HG03108 (cell line): ENCODE results near the gene RAET1L.
"Not testable (repeated sequence)": the region's sequence is repeated elsewhere in the genome, so short reads cannot be mapped to it uniquely, and the experiment has no call there.

Experiments used
- ATAC-seq: cut with Tn5 transposase; IDR thresholded peaks from one replicate; pipeline ENCODE4 v1.9.1; 2021; ENCODE audit warnings: moderate library complexity; ENCODE audit not compliant: unreplicated experiment

RAET1L gene

DNA sequence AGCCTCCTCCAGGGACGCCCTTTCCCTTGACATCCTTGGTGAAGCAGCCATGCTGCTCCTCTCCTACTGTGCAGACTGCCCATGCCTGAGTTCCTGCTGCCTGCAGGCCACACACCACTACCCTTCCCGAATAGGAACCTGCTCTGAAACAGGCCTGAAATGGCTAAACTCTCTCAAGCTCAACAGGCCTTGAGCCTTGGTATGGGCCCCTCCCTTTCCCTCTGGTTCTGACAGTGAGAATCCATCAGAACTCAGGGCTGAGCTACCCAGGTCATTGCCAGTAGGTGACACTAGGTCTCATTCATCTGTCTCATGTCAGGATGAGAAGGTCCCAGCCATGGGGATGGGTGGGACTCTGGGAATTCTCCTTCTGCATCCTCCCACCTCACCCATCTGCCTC, 25.7 kb downstream of the RAET1L start:
- ATAC-seq: no peak

DNA sequence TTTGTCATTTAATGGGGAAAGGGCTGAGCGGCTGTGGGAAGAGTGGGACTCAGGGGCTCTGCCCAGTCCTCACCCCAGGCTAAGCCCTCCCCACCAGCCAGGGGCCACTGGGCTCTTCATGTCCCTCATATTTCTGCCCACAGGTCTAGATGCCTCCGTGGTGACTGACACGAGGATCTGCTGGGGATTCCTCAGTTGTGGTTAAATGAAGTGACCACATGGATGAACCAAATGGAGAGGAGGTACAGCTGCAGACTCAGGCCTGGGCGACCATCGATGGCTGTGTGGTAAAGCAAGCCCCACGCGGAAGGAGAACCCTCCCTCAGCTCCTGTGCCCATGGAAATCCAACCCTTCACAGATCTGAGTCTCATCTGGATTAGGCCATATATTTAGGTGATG, 29.4 kb downstream of the RAET1L start:
- ATAC-seq: no peak

DNA sequence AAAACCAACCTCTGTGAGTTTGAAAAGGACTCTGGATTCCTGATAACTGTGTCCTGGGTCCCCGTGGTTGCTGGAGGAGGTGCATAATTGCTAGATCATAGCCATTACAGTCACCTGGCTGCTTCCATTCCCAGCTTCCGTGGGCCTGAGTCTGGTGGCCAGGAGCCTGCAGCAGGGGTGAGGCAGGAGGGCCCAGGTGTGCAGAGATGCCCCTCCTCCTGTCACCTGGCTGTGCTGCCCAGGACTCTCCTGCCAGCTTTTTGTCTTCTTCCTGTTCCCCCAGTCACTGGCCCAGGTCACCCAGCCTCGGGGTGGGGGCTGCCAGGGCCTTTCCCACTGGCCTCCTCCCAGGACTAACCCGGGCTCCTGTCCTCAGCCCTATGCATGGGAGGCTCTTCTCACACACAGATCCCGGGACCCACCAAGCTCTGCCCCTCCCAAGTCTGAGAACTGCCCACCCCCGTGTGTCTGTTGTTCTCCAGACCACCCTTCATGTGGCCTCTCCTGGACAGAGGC, 30.0 kb downstream of the RAET1L start:
- no peak for ATAC-seq

DNA sequence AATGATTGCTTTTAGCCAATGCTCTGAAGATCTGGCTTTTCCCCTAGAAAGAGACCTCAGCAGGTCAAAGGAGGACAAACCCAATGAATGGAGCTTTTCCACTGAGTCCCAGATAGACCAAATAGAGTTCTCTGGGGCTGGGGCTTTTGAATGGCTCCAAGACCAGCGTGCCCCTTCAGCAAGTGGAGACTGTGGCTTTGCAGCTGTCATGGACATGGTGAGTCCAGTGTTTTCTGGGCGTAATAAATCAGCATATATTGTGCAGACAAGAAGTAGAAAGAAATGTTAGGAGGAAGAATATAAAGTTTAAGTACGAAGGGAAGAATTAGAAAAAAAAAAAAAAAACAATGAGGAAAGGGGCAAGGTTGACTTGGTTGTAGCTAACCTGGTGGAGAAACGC, 33.5 kb downstream of the RAET1L start:
- no peak for ATAC-seq

DNA sequence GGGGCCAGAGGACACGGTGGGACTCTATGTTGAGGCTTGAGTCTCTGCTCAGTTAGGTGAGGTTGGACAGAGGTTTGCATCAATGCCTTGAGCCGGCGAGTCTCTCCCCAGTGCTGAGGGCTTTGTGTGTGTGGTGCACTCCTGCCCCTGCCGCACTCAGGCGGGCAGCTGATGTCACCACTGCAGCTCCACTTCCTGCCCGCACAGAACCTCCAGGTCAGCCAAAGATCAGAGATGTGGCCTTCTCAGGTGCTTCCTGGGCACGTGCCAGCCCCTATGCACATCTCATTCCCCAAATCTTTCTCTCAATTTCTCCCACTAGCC, 33.9 kb downstream of the RAET1L start:
- not testable (repeated sequence) for ATAC-seq

DNA sequence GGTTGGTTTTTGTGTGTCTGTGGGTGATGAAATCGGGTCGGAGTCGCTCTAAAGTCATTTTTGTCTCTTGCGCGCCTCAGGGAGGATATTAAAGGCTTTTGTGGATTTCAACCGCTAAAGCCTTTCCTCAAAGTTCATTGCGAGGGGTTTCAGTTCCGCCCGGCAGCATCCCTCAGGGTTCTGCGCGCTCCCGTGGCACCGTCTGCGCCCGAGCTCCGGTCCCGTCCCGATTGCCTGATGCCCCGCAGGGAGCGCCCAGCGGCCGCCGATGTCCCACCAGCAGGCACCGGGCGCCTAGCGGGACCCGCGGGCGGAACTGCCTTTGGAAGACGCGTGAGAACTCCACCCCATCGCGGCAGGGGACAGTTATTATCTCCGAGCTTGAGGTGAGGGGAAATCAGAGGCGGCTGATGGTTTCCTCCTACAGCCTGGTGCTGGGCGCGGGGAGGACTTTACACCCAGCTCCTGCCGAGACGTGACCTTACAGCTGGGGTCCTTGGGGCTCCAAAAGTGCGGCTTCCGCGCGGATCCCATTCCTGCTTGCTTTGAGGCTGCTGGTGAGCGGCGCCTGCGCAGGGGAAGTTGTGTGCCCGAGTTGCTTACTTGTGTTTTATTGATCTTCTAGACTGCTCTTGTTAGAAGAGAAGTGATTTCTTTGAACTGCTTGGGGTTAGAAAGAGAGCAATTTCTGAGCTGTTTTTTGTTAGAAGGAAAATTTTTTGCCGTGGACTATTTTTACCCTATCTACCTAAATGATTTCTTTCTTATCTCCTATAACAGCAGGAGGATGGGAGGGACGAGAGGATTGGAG, 34.5 kb downstream of the RAET1L start:
- no peak for ATAC-seq

DNA sequence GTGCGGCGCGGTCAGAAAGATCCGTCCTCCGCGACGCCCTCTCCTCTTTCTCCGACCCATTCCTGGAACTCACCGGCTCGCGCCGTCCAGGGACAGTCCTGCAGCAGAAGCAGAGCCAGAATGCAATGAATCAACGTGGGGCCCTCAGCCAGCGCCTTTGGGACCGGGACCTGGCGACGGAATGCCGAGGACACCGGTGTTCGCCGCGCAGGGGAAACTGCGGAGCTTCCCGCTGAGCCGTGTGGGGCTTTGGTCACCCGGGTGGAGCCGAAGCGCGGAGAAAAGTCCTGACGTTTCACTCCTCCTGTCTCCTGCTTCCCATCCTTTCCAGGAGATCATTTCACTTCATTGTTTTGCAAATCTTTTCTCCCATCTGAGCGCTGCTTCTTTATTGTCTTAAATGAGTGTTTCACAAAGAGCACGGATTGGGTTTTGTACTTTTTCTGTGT, 35.1 kb downstream of the RAET1L start:
- no peak for ATAC-seq

DNA sequence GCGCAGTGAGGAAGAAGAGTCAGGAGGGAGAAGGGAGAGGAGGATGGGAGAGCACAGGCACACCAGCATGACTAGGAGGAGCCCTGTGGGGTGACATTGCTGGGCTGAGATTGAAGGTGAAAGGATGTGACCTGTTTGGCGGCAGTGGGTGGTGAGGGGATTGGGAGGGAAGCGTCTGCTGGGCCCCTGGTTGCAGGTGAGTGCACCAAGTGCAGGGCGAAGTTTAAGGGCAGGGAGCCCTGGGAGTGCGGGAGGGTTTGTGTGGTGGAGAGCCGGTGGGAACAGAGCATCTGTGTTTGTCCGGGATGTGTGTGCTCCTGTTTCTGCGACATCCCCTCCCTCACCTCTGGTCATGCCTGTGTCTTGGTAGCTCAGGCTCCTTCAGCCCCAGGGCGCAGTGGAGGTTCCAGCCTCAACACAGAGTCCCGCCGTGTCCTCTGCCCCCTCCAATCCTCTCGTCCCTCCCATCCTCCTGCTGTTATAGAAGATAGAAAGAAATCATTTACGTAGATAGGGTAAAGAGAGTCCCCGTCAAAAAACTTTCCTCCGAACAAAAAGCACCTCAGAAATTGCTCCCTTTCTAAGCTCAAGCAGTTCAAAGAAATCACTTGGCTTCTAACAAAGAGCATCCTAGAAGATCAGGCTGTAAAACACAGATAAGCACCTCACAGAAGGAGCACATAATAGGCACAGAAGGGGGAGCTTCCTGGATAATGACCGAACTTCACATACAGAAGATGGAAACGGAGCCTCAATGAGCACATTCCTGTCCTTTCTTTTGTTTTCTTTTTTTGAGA, 36.6 kb downstream of the RAET1L start:
- ATAC-seq: no peak

DNA sequence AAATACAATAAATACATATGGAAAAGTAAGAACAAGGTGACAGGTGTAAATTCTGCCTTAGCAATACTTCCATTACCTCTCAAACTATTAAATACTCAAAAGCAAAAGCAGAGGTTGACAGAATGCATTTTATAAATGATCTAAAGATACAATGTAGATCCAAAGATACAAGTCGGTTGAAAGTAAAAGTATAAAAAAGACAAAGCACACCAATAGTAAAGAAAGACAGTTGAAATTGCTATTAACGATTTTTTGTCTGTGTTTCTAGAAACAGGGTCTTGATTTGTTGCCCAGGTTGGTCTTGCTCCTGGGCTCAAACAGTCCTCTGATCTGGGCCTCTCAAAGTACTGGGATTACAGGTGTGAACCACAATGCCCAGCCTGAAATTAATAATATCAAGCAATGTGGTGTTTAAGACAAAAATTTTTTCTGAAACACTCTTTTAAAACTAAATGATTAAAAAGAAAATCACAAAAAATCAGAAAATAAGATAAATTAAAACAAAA, 37.7 kb downstream of the RAET1L start:
- no peak for ATAC-seq

DNA sequence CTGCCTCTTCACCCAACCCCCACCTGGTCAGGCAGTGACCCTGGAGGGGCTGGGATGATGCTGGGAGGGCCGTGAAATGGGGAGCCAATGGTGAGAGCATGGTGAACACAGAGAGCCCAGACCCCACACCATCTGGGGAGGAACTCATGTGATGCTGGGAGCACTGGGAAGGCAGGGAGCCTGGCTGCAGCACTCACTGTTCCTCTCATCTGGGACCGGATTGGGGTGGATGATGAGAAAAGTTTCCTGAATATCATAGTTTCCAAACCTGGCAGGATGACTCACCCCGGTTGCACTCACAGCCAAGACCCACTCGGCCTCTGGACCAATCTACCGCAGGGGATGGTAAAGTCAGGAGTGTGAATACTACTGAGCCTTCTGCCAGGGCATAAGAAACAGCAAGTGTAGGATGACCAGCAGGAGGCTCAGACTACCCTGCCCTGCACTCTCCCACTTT, 39.8 kb downstream of the RAET1L start:
- no peak for ATAC-seq

DNA sequence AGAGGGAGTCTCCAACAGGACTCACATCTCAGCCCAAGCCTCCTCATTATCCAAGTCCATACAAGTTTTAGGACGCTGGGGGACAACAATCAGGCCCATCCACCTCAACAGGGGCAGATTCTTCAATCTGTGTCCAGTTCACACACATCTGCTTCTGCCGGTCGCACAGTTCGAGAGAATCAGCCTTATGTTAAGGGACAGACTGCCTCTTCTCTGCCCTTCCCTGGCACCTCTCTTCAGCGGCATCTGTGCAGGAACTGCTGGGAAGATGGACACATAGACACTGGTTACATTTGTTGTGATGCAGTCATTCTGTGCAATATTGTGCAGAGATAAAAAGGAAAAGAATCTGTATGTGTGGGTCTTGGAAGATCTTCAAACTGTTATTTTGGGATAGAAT, 40.6 kb downstream of the RAET1L start:
- no peak for ATAC-seq

DNA sequence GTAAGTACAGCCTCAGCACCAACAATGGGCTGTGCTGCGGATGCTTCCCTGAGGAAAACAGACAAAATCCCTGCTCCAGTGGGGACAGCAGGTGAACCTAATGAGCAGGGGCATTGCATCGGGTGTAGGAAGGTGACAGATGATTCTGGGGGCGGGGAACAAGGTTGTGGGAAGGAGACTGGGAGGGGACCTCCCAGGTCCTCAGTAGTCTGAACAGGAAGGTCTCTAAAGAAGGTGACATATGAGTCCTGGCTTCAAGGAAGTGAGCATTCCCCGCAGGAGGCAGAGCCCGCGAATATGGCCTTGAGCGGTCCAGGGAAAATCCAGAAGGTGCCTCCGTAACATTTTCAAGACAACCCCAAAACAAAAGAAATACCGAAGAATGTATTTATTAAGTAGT, 42.2 kb downstream of the RAET1L start:
- no peak for ATAC-seq

DNA sequence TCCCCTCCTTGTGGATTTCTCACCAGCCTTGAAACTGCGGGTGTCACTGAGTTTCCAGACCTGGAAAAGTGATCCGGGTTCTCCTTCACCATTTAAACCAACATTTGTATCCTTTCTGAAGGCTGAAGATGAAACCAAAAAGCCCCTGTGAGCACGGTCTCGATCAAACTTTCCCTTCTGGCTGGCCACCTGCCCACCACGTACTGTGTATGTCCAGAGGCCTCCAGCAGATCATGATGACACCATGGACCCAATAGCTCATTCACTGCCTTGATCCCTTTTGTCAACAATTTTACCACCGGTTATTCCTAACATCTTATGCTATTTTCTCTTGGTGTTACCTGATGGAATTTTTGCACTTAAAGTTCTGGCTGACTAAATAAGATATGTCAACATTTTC, 46.0 kb downstream of the RAET1L start:
- no peak for ATAC-seq

DNA sequence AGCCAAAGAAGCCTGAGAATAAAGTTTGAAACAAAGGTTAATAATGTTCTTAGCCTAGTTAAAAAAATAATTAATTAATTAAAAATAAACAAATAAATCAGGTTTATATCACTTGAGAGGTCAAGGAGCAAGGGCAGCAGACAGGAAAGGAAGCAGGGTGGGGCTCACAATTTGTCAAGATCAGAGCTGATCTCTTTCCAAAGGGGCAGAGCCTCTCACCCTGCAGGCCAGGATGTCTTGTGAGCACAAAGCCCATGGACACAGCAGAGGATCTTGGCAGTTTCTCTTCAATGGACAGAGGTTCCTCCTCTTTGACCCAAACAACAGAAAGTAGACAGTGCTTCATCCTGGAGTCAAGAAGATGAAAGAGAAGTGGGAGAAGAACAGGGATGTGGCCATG, 46.7 kb downstream of the RAET1L start:
- no peak for ATAC-seq

DNA sequence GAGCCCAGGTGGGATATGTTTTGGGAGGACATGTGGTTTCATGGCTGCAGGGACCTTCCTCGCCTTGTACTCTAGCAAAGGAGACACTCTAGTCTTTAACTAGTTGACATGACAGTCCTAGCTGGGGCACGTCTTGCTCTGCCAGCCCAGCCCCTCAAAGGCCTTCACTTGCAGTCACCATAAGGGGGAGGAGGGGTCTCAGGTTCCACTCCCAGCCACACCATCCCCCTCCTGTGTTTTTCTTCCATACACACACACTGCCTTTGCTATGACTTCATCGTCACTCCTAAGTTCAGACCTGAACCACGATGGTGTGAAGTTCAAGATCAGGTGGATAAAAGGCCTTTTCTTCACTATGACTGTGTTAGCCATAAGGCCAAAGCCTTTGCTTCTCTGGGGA, 48.1 kb downstream of the RAET1L start:
- no peak for ATAC-seq

DNA sequence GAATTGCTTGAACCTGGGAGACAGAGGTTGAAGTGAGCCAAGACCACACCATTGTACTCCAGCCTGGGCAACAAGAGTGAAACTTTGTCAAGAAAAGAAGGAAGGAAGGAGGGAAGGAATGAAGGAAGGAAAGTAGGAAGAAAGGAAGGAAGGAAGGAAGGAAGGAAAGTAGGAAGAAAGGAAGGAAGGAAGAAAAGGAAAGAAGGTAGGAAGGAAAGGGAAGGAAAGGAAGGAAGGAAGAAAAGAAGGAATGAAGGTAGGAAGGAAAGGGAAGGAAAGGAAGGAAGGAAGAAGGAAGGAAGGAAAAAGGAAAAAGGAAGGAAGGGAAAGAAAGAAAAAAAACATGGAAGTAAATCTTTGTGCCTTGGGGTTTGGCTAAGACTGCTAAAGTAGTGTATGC, 49.9 kb downstream of the RAET1L start:
- ATAC-seq: no peak

DNA sequence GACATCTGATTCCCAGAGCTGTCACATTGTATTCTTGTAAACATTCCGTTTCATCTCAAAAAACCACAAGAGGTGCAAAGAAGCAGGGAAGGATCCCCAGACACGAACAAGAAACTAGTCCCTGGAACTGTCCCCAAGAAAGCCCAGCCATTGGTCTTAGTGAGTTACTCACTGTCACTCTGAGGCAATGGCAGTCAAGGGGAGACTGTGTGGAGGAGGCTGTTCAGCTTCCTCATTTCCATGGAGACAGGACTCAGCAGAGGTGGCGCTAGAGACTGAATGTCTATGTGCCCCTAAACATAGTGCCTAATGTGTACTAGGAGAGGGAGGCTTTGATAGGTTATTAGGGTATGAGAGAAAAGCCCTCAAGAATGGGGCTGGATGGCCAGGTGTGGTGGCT, 50.5 kb downstream of the RAET1L start:
- ATAC-seq: no peak

DNA sequence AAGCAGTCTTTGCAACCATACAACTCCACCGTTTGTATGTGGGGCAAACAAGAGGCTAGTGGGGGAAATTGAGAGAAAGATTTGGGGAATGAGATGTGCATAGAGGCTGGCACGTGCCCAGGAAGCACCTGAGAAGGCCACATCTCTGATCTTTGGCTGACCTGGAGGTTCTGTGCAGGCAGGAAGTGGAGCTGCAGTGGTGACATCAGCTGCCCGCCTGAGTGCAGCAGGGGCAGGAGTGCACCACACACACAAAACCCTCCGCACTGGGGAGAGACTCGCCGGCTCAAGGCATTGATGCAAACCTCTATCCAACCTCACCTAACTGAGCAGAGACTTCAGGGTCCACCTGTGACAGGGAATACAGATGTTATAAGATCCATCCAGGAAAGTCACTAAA, 50.9 kb downstream of the RAET1L start:
- ATAC-seq: not testable (repeated sequence)

DNA sequence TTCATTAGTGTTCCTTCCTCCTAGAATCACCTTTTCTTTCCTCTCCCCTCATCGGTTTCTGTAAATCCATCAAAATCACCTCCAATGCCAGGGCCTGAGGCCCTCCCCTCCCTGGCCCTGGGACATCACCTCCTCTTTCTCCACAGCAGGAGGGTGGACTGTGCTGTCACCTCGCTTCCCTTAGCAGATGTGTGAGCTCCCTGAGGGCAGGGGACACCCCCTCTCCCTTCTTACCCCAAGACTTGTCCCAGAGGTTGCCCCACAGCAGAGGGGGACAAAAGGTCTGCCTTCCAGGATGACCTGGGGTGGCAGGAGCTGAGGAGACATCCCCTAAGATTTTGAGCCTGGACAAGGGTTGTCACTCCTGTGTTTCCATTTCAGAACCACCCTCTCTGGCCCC, 55.7 kb downstream of the RAET1L start:
- ATAC-seq: no peak

DNA sequence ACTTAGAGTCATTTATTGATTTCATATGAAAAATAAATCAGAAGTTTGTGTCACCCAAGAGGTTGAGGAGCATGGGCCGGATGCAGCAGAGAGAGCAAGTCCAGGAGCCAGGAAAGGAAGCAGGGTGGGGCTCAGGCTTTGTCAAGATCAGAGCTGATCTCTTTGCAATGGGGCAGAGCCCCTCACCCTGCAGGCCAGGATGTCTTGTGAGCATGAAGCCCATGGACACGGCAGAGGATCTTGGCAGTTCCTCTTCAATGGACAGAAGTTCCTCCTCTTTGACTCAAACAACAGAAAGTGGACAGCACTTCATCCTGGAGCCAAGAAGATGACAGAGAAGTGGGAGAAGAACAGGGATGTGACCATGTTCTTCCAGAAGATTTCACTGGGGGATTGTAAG, 56.4 kb downstream of the RAET1L start:
- ATAC-seq: not testable (repeated sequence)
